GM12873 (cell line): ENCODE data around the gene ADAMTS19.

ENCODE experiments used
- CTCF ChIP-seq: IDR thresholded peaks from 2 replicates; pipeline ENCODE4 v1.5.1; 2012; ENCODE audit warnings: low read depth, mild to moderate bottlenecking, moderate library complexity, low read length, control low read depth; ENCODE audit not compliant: insufficient read depth; ENCODE audit errors: missing control alignments

The ADAMTS19 gene

GRCh38 chr5:129500101-129500500, 40.0 kb downstream of the ADAMTS19 start:
- no peak for TF ChIP-seq CTCF

- no peak for TF ChIP-seq CTCF
Observed at GRCh38 chr5:129506086-129506485, 46.0 kb downstream of the ADAMTS19 start.

- no peak for TF ChIP-seq CTCF
Observed at GRCh38 chr5:129506950-129507349, 46.9 kb downstream of the ADAMTS19 start.

- no peak for TF ChIP-seq CTCF
Observed at GRCh38 chr5:129507527-129507926, 47.4 kb downstream of the ADAMTS19 start.

- TF ChIP-seq CTCF, result no peak
Observed at GRCh38 chr5:129508606-129509005, 48.5 kb downstream of the ADAMTS19 start.

- no peak for TF ChIP-seq CTCF
Observed at GRCh38 chr5:129509363-129509975, 49.4 kb downstream of the ADAMTS19 start.

- TF ChIP-seq CTCF, result no peak
Observed at GRCh38 chr5:129511291-129511690, 51.2 kb downstream of the ADAMTS19 start.

GRCh38 chr5:129541051-129541450, 81.0 kb downstream of the ADAMTS19 start:
- no peak for TF ChIP-seq CTCF
